ENCODE measurements around the gene PTGES.
"Not testable (repeated sequence)": the region's sequence is repeated elsewhere in the genome, so short reads cannot be mapped to it uniquely, and the experiment has no call there.

The PTGES gene

DNA sequence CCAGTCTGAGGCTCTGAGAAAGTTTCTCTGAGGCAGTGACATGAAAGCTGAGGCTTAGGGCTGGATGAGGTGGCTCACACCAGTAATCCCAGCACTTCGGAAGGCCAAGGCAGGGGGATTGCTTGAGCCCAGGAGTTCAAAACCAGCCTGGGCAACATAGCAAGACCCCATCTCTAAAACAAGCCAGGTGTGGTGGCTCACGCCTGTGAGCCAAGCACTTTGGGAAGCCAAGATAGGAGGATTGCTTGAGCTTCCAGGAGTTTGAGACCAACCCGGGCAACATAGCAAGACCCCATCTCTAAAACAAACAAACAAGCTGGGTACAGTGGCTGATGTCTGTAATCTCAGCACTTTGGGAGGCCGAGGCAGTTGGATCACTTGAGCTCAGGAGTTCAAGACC, 3.8 kb downstream of the PTGES start:
- in situ Hi-C loops (cut with HindIII; ENCODE audit: low sequenced_read_pairs) = not testable (repeated sequence)

DNA sequence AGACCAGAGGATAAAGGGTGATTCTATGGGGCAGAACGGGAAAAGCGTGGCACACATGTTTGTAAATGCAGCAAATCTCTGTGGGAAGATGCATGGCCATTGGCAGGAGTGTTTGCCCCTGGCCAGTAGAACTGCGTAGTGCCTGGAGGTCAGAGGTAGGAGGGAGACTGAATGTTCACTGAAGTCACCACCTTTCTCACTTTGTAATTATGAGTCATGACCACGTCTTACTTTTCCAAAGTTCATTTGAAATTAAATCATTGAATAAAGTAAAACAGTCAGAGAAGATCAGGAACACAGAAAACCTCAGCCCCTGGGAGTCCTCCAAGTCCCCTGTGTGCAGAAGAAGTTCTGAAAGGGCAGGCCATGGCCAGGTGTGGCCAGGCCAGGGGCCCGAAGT, 4.6 kb downstream of the PTGES start:
- in situ Hi-C loops (cut with HindIII; ENCODE audit: low sequenced_read_pairs) = no loop called here

DNA sequence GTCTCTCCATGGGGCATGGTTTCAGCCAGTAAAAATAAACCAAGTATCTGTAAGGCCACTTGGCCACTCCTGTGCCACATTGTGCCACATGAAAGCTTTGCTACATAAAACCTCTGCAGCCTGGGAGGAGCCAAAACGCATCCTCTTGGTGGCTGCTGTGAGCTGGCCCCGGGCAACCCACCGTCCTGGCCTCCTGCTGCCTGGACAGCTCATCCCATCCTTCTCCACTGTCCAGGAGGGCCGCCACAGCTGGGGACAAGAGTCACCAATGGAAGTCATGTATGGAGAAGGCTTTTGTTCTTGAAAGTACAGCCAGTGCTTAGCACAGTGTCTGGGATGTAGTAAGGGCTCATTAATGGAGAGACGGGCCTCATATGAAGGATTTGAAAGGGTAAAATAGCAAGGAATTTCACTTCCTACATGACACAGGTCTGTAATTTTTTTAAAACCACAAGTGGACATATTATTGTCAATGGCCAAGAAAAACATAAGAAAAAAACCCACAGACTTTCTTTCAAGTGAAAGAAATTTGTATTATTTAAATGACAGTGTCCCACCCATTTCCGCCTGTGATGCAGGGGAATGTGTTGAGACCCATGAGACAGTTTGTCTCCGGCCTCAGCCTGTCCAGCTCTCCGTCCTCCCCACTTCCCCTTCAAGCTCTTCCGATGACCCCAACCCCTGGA, 6.6 kb downstream of the PTGES start:
- in situ Hi-C loops (cut with HindIII; ENCODE audit: low sequenced_read_pairs) = no loop called here

- in situ Hi-C loops (cut with HindIII; ENCODE audit: low sequenced_read_pairs) = no loop called here
These were observed 7.6 kb downstream of the PTGES start for GRCh38 chr9:129745200-129745599.

GRCh38 chr9:129740666-129741464, 12.0 kb downstream of the PTGES start:
- in situ Hi-C loops (cut with HindIII; ENCODE audit: low sequenced_read_pairs) = no loop called here

DNA sequence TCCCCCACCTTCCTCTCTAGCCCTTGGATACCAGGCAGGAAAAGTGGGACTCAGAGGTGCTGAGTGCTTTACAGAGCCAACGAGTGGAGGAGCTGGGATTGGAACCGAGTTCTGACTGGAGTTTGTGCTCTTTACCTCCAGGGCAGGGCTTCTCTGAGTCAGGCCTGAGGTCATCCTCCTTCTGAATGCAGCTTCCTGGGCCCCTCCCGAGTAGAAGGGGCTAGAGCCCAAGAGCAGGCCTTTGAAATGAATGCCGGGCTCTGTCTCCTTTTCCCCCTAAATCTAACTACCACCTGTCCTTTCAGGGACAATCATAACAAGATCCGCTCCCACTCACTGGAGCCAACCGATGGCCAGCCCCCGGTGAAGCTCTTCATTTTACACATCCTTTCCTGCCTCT, 12.7 kb downstream of the PTGES start:
- in situ Hi-C loops (cut with HindIII; ENCODE audit: low sequenced_read_pairs) = no loop called here

GRCh38 chr9:129739432-129739831, 13.4 kb downstream of the PTGES start:
- in situ Hi-C loops (cut with HindIII; ENCODE audit: low sequenced_read_pairs) = no loop called here

DNA sequence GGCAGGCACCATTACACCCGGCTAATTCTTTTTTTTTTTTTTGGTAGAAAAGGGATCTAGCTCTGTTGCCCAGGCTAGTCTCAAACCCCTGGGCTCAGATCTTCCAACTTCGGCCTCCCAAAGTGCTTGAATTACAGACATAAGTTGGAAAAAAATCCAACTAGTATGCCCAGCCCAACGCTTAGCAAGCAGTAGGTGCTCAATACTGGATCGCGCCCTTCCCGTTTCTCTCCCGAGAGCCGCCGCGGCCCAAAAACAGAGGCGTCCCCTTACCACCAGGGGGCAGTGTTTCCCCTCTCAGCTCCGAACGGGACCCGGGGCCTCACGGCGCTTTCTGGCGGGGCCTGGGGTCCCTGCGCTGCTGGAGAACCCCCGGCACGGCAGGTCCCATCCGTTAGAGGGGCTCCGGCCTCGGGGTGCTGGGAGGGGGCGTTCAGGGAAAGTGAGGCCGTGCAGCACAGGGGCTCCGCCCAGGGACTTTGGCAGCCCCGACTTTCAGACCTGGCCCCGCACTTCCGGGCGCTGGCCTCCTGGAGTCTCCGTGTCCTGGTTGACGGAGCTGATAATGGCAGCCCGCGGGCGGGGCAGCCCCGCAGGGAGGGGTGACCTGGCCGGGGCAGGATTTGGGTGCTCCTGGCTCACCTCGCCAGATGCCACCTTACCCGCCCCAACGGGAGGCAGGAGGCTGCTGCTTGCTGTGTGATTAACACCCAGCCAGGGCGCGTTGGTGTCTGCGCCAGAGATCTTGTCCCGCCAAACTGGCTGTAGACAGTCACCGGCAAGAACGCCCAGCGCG, 15.2 kb downstream of the PTGES start:
- in situ Hi-C loops (cut with HindIII; ENCODE audit: low sequenced_read_pairs) = no loop called here

DNA sequence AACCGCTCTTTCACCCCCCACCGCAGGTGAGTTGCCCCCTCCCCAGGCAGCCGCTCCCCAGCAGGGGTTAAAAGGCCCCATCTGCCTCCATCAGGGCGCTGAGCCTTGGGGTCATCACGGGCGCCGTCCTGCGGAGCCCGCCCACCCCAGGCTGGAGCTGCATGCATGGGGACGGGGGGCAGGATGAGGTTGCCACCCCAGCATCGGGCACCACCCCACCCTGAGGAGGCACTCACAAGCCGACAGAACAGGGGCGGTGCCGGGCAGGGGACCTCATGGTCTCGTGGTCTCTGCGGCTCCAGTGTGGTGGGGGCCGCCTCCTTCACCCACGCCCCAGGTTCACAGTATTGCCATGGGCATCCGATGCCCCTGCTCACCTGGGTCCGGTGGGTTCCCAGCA, 16.5 kb downstream of the PTGES start:
- in situ Hi-C loops (cut with HindIII; ENCODE audit: low sequenced_read_pairs) = no loop called here

DNA sequence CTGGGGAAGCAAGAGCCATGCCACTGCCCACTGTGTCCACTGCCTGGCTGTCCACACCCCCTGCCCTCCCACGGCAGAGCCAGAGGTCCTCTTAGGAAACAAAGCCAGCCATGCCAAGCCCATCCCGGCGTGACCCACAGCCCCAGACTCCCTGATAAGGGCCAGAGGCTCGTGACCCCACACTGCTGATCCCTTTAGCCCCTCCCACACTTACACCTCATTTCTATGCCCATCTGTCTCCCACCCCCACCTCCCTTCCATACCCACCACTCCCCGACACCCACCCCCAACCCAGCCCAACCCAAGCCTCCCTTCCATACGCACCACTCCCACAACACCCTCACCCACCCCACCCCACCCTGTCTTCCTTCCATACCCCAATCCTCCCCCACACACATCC, 17.3 kb downstream of the PTGES start:
- in situ Hi-C loops (cut with HindIII; ENCODE audit: low sequenced_read_pairs) = no loop called here

DNA sequence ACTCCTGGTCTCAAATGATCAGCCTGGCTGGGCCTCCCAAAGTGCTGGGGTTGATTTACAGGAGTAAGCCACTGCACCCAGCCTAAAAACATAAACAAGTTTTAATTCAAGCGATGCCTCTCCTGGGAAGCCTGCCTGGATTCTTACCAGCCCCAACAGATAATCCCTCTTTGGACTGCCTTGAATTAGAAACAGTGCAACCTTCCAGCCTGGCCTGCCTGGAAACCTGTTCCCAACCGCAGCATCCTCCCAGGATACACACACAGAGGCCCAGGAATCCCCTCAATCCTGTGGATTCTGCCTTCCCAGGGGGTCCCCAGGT, 19.2 kb downstream of the PTGES start:
- in situ Hi-C loops (cut with HindIII; ENCODE audit: low sequenced_read_pairs) = no loop called here

DNA sequence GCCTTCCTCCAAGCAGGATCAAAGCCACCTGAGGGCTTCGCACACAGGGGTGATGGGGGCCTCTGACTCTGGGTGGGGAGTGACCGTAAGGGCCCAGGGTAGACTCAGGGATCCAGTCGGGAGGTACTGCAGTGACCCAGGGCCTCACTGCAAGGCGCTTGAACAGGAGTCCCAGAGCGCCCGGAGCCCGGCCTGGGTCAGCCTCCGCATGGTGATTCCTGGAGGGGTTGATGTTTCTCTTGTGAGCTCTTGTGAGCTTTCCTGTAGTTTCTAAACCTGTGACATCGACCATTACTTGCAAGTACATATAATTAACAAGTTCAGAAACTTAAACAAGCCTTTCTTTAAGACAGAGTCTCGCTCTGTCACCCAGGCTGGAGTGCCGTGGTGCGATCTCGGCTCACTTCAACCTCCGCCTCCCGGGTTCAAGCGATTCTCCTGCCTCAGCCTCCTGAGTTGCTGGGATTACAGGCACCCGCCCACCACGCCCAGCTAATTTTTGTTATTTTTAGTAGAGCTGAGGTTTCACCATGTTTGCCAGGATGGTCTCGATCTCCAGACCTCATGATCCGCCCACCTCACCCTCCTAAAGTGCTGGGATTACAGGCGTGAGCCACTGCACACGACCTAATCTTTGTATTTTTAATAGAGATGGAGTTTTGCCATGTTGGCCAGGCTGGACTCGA, 19.8 kb downstream of the PTGES start:
- in situ Hi-C loops (cut with HindIII; ENCODE audit: low sequenced_read_pairs) = no loop called here

DNA sequence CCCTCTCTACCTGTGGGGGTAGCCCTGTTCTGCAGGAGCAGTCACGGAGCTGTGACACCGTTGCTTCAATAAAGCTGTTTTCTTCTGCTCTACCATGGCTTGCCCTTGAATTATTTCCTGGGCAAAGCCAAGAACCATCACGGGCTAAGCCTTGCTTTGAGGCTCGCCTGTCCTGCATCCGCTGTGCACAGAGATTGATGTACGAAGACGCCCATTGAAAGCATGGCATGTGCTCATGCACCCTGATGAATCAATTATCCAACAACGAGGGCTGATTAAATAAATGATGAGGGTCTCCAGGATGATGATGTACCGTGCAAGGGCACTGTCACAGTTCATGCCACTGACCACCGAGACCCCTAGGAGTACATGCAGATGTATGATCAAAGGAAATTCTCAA, 20.7 kb downstream of the PTGES start:
- in situ Hi-C loops (cut with HindIII; ENCODE audit: low sequenced_read_pairs) = no loop called here

GRCh38 chr9:129731477-129732085, 21.3 kb downstream of the PTGES start:
- in situ Hi-C loops (cut with HindIII; ENCODE audit: low sequenced_read_pairs) = no loop called here

GRCh38 chr9:129728744-129729143, 24.1 kb downstream of the PTGES start:
- in situ Hi-C loops (cut with HindIII; ENCODE audit: low sequenced_read_pairs) = loop anchor here (5.0 to 10.0 kb wide), 3 partner anchors 49 to 96 kb away; no protein-coding TSS in a partner anchor

DNA sequence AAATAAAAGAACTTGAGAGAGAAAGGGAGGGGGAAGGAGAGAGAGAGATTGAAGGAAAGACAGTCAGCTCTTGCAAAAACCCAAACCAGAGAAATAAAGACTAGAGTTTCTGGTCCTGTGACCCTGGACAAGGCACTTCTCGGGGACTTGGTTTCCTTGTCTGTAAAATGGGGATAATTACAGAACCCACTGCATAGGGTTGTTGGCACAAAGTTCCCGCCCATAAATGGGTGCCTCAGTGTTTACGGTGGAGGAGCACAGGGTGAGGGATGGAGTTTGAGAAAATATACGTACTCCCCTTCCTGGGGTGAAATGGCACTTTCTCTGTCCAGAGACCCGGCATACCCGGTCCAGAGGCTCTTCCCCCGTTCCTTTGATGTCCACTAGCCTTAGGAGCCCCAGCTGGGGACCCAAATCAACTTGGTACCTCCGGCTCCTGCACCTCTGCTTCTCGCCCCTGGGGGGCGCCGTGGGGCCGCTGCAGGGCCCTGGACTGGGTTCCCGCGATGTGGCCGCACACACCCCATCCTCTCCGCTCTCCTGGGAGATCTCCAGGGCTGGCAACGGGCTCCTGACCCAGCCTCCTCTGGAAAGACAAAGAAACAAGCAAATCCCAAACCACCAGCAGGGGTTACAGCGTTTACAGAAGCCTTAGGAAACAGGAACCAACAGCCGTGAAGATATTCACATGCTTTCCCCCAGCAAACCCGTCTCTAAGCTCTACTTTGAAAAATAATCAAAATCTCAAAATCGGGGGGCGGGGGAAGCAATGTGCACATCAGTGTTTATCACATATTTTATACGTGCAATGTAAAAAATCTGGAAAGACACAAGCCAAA, 26.3 kb downstream of the PTGES start:
- in situ Hi-C loops (cut with HindIII; ENCODE audit: low sequenced_read_pairs) = loop anchor here (5.0 to 10.0 kb wide), 3 partner anchors 51 to 94 kb away; no protein-coding TSS in a partner anchor

DNA sequence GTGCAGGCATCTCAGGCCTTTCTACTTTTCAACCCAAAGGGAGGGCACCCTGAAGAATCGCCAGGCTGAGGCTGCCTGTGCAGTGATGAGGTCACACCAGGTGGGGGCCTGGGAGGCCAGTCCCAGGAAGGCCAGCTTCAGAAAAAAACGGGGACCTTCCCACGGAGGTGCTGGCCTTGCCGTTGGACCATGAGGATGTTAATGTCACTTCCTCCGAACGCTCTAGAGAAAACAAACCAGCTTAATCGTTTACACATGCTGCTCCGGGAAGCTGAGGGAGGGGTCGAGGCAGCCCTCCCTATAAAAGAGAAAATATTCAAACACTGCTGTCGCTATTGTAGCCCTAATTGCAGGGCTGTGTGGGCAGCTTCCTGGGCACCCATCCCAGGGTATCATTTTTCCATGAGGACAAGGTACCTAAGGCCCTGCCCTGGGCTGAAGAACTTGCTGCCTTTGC, 27.0 kb downstream of the PTGES start:
- in situ Hi-C loops (cut with HindIII; ENCODE audit: low sequenced_read_pairs) = loop anchor here (5.0 to 10.0 kb wide), 3 partner anchors 51 to 94 kb away; no protein-coding TSS in a partner anchor

- in situ Hi-C loops (cut with HindIII; ENCODE audit: low sequenced_read_pairs) = loop anchor here (5.0 to 10.0 kb wide), 3 partner anchors 50 to 92 kb away; no protein-coding TSS in a partner anchor
These were observed 28.2 kb downstream of the PTGES start for GRCh38 chr9:129724456-129725190.

- in situ Hi-C loops (cut with HindIII; ENCODE audit: low sequenced_read_pairs) = loop anchor here (10.0 kb wide), 1 partner anchor 48 kb away; no protein-coding TSS in a partner anchor
These were observed 29.9 kb downstream of the PTGES start for GRCh38 chr9:129722913-129723312.

All from endothelial cell of hepatic sinusoid (primary cell).